Measurements from ENCODE around the gene DGKG.

DGKG gene

DNA sequence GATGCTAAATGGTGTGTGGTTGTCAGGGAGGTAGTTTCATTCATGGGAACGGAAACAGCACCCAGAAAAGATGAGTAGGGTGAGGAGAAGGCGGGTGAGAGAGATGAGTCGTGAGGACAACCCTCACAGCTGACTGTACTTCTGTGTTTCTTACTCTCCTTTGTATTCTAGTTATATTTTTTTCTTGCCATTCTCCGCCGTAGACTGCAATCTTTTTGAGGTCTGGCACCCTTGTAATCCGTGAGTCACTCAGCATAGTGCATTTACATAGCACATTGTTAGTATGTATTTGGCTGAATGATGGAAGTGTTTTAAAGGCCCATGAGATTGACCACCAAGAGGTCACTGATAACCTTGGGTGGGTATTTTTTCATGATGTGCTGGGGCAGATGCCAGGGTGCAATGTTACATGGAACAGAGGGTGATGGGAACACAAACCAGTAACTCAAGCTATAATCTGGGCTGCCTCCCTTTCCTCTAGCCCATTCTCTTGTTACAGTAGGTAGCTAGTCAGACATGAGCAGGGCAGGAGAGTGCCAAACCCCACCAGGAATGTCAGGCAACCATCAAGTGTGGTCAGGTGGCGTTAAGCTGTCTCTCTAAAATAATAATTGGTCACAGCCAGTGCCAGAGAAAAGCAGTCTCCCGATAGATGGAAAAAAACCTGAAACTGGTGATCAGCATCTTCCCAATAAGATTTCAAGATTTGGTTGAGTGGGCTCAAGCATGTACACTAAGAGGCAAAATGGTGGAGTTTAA lies 18.8 kb upstream of the DGKG start:
- no peak overlapping the region for H3K9ac ChIP-seq (ENCODE audit: low read length)
- no peaks in the 10 kb centered on the region for H3K79me2 ChIP-seq (ENCODE audit: control insufficient read depth, insufficient read depth, low read length, poor library complexity)
- H2AK5ac ChIP-seq (ENCODE audit: low read length) = no peak overlapping the region
- H3K36me3 ChIP-seq (ENCODE audit: control insufficient read depth in 1 of 2, insufficient read depth in 2 of 2, low read length in 2 of 2) = no peaks in the 10 kb centered on the region
- H4K8ac ChIP-seq (ENCODE audit: low read depth, low read length) = no peak overlapping the region
- no peak overlapping the region for H3K23ac ChIP-seq (ENCODE audit: low read length)
- H4K91ac ChIP-seq (ENCODE audit: low read depth, low read length) = no peak overlapping the region
- no peak overlapping the region for H3K27ac ChIP-seq (ENCODE audit: low read depth, low read length)
- no peaks in the 10 kb centered on the region for H3K4me1 ChIP-seq (ENCODE audit: control insufficient read depth in 1 of 2, insufficient read depth in 2 of 2, low read length in 2 of 2)
- WGBS (ENCODE audit: extremely low coverage, insufficient coverage, insufficient read length) = no CpG with 5 or more reads among the region's 8 CpGs
- H2BK12ac ChIP-seq (ENCODE audit: low read length) = no peak overlapping the region
- H3K4me3 ChIP-seq (ENCODE audit: low read depth, low read length) = no peak overlapping the region
- H3K18ac ChIP-seq (ENCODE audit: low read length) = no peak overlapping the region
- no peak overlapping the region for H3K14ac ChIP-seq (ENCODE audit: low read length)
- H3K4me2 ChIP-seq (ENCODE audit: low read length) = no peak overlapping the region
- no peaks in the 10 kb centered on the region for H3K79me1 ChIP-seq (ENCODE audit: low read length)
- H4K12ac ChIP-seq (ENCODE audit: low read depth, low read length) = no peak overlapping the region
- no peak overlapping the region for H2BK5ac ChIP-seq (ENCODE audit: low read depth, low read length, poor library complexity)
- no peak overlapping the region for H2BK120ac ChIP-seq (ENCODE audit: insufficient read depth, low read length, poor library complexity)
- no peak overlapping the region for H2AFZ ChIP-seq (ENCODE audit: insufficient read depth, low read length, poor library complexity)
- peaks cover 2% of the 10 kb centered on the region for H3K9me3 ChIP-seq (ENCODE audit: insufficient read depth, low read depth, low read length)
- H3K4ac ChIP-seq (ENCODE audit: low read depth, low read length) = no peak overlapping the region
- no peaks in the 10 kb centered on the region for H3K27me3 ChIP-seq (ENCODE audit: insufficient read depth, low read length)
- no peak for DNase-seq

DNA sequence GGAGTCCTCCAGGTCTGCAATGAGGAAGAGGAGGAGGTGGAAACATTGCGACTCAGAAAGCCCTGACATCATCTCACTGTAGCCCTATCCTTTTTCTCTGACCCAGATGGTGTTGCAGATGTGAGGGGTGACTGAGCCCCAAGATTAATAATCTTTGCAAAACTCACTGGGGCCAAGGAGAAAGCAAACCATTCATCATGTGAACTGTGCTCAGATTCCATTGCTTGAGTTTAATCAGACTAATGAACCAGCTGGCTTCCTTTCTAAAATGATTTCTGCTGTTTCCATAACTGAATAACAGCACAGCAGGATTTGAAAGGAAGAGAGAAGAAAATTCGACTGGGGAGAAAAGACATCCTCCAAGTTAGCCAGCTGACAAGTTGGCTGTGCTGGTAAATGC lies 13.4 kb upstream of the DGKG start:
- H2AFZ ChIP-seq (ENCODE audit: insufficient read depth, low read length, poor library complexity) = no peak overlapping the region
- no peak overlapping the region for H3K14ac ChIP-seq (ENCODE audit: low read length)
- no peak for DNase-seq
- no peak overlapping the region for H2BK120ac ChIP-seq (ENCODE audit: insufficient read depth, low read length, poor library complexity)
- no peak overlapping the region for H4K8ac ChIP-seq (ENCODE audit: low read depth, low read length)
- no peaks in the 10 kb centered on the region for H3K9me3 ChIP-seq (ENCODE audit: insufficient read depth, low read depth, low read length)
- H3K27me3 ChIP-seq (ENCODE audit: insufficient read depth, low read length) = no peaks in the 10 kb centered on the region
- H3K79me1 ChIP-seq (ENCODE audit: low read length) = no peaks in the 10 kb centered on the region
- no peaks in the 10 kb centered on the region for H3K79me2 ChIP-seq (ENCODE audit: control insufficient read depth, insufficient read depth, low read length, poor library complexity)
- H4K91ac ChIP-seq (ENCODE audit: low read depth, low read length) = no peak overlapping the region
- no peak overlapping the region for H2BK12ac ChIP-seq (ENCODE audit: low read length)
- H3K4ac ChIP-seq (ENCODE audit: low read depth, low read length) = no peak overlapping the region
- no peaks in the 10 kb centered on the region for H3K4me1 ChIP-seq (ENCODE audit: control insufficient read depth in 1 of 2, insufficient read depth in 2 of 2, low read length in 2 of 2)
- H3K4me3 ChIP-seq (ENCODE audit: low read depth, low read length) = no peak overlapping the region
- H3K9ac ChIP-seq (ENCODE audit: low read length) = no peak overlapping the region
- no peak overlapping the region for H3K18ac ChIP-seq (ENCODE audit: low read length)
- no peak overlapping the region for H3K4me2 ChIP-seq (ENCODE audit: low read length)
- no peak overlapping the region for H3K27ac ChIP-seq (ENCODE audit: low read depth, low read length)
- no CpG with 5 or more reads among the region's 2 CpGs for WGBS (ENCODE audit: extremely low coverage, insufficient coverage, insufficient read length)
- H2BK5ac ChIP-seq (ENCODE audit: low read depth, low read length, poor library complexity) = no peak overlapping the region
- H3K23ac ChIP-seq (ENCODE audit: low read length) = no peak overlapping the region
- H3K36me3 ChIP-seq (ENCODE audit: control insufficient read depth in 1 of 2, insufficient read depth in 2 of 2, low read length in 2 of 2) = no peaks in the 10 kb centered on the region
- H2AK5ac ChIP-seq (ENCODE audit: low read length) = no peak overlapping the region
- H4K12ac ChIP-seq (ENCODE audit: low read depth, low read length) = no peak overlapping the region

DNA sequence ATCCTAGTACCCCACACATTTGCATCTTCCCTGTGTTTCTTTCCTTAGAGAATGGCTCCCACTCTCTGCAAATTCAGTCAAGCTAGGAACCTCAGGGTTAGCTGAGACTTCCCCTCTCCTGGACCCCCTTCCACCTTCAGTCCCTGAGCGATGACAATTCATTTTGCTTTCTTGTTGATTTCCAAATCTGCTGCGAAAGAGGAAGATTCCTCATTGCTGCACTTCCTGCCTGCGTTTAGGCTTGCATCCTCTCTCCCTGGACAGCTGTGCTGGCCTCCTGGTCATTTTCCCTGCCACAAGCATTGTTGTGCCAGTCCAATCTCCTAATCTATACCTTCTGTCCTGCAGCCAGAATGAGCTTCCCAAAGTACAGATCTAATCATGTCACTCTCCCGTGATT lies 12.3 kb upstream of the DGKG start:
- Histone ChIP-seq H2BK120ac (ENCODE audit: insufficient read depth, low read length, poor library complexity) (no peak overlapping the region), H3K14ac (ENCODE audit: low read length) (no peak overlapping the region), H3K79me2 (ENCODE audit: control insufficient read depth, insufficient read depth, low read length, poor library complexity) (no peaks in the 10 kb centered on the region)

DNA sequence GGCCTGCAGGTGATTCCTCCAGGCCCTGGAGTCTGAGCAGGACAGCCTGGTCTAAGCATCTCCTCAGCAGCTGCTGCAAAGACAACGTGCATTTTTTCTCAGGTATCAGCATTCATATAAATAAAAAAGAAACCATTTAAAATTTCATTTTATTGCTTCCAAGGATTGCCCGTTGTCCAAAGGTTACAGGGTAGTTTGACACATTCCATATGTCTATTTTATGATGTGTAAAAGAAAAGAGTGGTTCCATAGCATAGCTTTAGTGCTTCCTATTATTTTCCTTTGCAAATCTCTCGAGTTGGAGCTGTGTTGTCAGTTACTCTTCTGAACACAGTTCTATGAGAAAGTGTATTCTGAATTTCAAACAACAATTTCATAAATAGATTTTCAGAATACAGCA lies 7.2 kb upstream of the DGKG start:
- no CpG with 5 or more reads among the region's 3 CpGs for WGBS (ENCODE audit: extremely low coverage, insufficient coverage, insufficient read length)
- no peaks in the 10 kb centered on the region for H3K79me2 ChIP-seq (ENCODE audit: control insufficient read depth, insufficient read depth, low read length, poor library complexity)
- H3K4ac ChIP-seq (ENCODE audit: low read depth, low read length) = no peak overlapping the region
- no peak overlapping the region for H2AFZ ChIP-seq (ENCODE audit: insufficient read depth, low read length, poor library complexity)
- H3K23ac ChIP-seq (ENCODE audit: low read length) = no peak overlapping the region
- H2AK5ac ChIP-seq (ENCODE audit: low read length) = no peak overlapping the region
- H3K9me3 ChIP-seq (ENCODE audit: insufficient read depth, low read depth, low read length) = no peaks in the 10 kb centered on the region
- no peaks in the 10 kb centered on the region for H3K4me1 ChIP-seq (ENCODE audit: control insufficient read depth in 1 of 2, insufficient read depth in 2 of 2, low read length in 2 of 2)
- H3K36me3 ChIP-seq (ENCODE audit: control insufficient read depth in 1 of 2, insufficient read depth in 2 of 2, low read length in 2 of 2) = no peaks in the 10 kb centered on the region
- H3K27ac ChIP-seq (ENCODE audit: low read depth, low read length) = no peak overlapping the region
- DNase-seq = no peak
- H3K18ac ChIP-seq (ENCODE audit: low read length) = no peak overlapping the region
- H4K12ac ChIP-seq (ENCODE audit: low read depth, low read length) = no peak overlapping the region
- no peak overlapping the region for H2BK12ac ChIP-seq (ENCODE audit: low read length)
- no peak overlapping the region for H3K4me3 ChIP-seq (ENCODE audit: low read depth, low read length)
- no peak overlapping the region for H3K9ac ChIP-seq (ENCODE audit: low read length)
- H3K4me2 ChIP-seq (ENCODE audit: low read length) = no peak overlapping the region
- no peak overlapping the region for H2BK120ac ChIP-seq (ENCODE audit: insufficient read depth, low read length, poor library complexity)
- no peaks in the 10 kb centered on the region for H3K79me1 ChIP-seq (ENCODE audit: low read length)
- no peak overlapping the region for H3K14ac ChIP-seq (ENCODE audit: low read length)
- no peak overlapping the region for H2BK5ac ChIP-seq (ENCODE audit: low read depth, low read length, poor library complexity)
- H4K8ac ChIP-seq (ENCODE audit: low read depth, low read length) = no peak overlapping the region
- H4K91ac ChIP-seq (ENCODE audit: low read depth, low read length) = no peak overlapping the region
- H3K27me3 ChIP-seq (ENCODE audit: insufficient read depth, low read length) = peaks cover 6% of the 10 kb centered on the region

More for the DNA sequence above, 12.3 kb upstream of the DGKG start:
- Histone ChIP-seq H3K4me3 (ENCODE audit: low read depth, low read length) (no peak overlapping the region), H3K36me3 (ENCODE audit: control insufficient read depth in 1 of 2, insufficient read depth in 2 of 2, low read length in 2 of 2) (no peaks in the 10 kb centered on the region), H2AK5ac (ENCODE audit: low read length) (no peak overlapping the region), H2AFZ (ENCODE audit: insufficient read depth, low read length, poor library complexity) (no peak overlapping the region), H3K23ac (ENCODE audit: low read length) (no peak overlapping the region), H2BK12ac (ENCODE audit: low read length) (no peak overlapping the region), H3K9me3 (ENCODE audit: insufficient read depth, low read depth, low read length) (no peaks in the 10 kb centered on the region), H4K8ac (ENCODE audit: low read depth, low read length) (no peak overlapping the region), H4K91ac (ENCODE audit: low read depth, low read length) (no peak overlapping the region), H3K9ac (ENCODE audit: low read length) (no peak overlapping the region), H3K27me3 (ENCODE audit: insufficient read depth, low read length) (no peaks in the 10 kb centered on the region), H3K4ac (ENCODE audit: low read depth, low read length) (no peak overlapping the region), H3K4me1 (ENCODE audit: control insufficient read depth in 1 of 2, insufficient read depth in 2 of 2, low read length in 2 of 2) (no peaks in the 10 kb centered on the region), H3K79me1 (ENCODE audit: low read length) (no peaks in the 10 kb centered on the region), H4K12ac (ENCODE audit: low read depth, low read length) (no peak overlapping the region), H3K27ac (ENCODE audit: low read depth, low read length) (no peak overlapping the region), H2BK5ac (ENCODE audit: low read depth, low read length, poor library complexity) (no peak overlapping the region), H3K4me2 (ENCODE audit: low read length) (no peak overlapping the region), H3K18ac (ENCODE audit: low read length) (no peak overlapping the region)
- WGBS (ENCODE audit: extremely low coverage, insufficient coverage, insufficient read length) = no CpG with 5 or more reads among the region's 4 CpGs
- DNase-seq = no peak
